Activated CD4-positive, alpha-beta T cell treated with anti-CD3 and anti-CD28 coated beads, Interleukin-2, amount 50 U/mL, for 48 hours (primary cell): ENCODE measurements around the gene MAPKAPK5.
A peak's percentile ranks its signal among the peaks of the same experiment; 100 is the strongest.
"Not testable (repeated sequence)": the region's sequence is repeated elsewhere in the genome, so short reads cannot be mapped to it uniquely, and the experiment has no call there.

Experiments used
- DNase-seq, 2 experiments: peaks; one replicate each; pipeline ENCODE4 v3.0.0-alpha.2; 2020

Gene MAPKAPK5

GRCh38 chr12:111841750-111842555, at the start of gene MAPKAPK5:
TSS of gene MAPKAPK5 (plus strand) at chr12:111842228. CDS start at chr12:111842734, 506 bp downstream.
- DNase-seq, result peak; percentile 97 to 98

GRCh38 chr12:111792856-111793235, 49.2 kb upstream of the MAPKAPK5 start:
- no peak for DNase-seq

GRCh38 chr12:111798182-111798581, 43.8 kb upstream of the MAPKAPK5 start:
- DNase-seq, result no peak

GRCh38 chr12:111799758-111800157, 42.3 kb upstream of the MAPKAPK5 start:
- no peak for DNase-seq

- no peak for DNase-seq
Measured at GRCh38 chr12:111803038-111803626, 38.9 kb upstream of the MAPKAPK5 start.

- no peak for DNase-seq
Measured at GRCh38 chr12:111803851-111804250, 38.2 kb upstream of the MAPKAPK5 start.

- DNase-seq, result no peak
Measured at GRCh38 chr12:111806304-111806703, 35.7 kb upstream of the MAPKAPK5 start.

- no peak for DNase-seq
Measured at GRCh38 chr12:111807232-111807631, 34.8 kb upstream of the MAPKAPK5 start.

GRCh38 chr12:111812881-111813741, 28.9 kb upstream of the MAPKAPK5 start:
- peak; percentile 60 to 72 for DNase-seq

- DNase-seq, result no peak
Measured at GRCh38 chr12:111816065-111816615, 25.9 kb upstream of the MAPKAPK5 start.

GRCh38 chr12:111816898-111817297, 25.1 kb upstream of the MAPKAPK5 start:
- DNase-seq, result not testable (repeated sequence)

- DNase-seq, result no peak
Measured at GRCh38 chr12:111818340-111818739, 23.7 kb upstream of the MAPKAPK5 start.

GRCh38 chr12:111819191-111820158, 22.6 kb upstream of the MAPKAPK5 start:
- no peak for DNase-seq

- not testable (repeated sequence) for DNase-seq
Measured at GRCh38 chr12:111820828-111821227, 21.2 kb upstream of the MAPKAPK5 start.

- no peak for DNase-seq
Measured at GRCh38 chr12:111822886-111823285, 19.1 kb upstream of the MAPKAPK5 start.

GRCh38 chr12:111823891-111824290, 18.1 kb upstream of the MAPKAPK5 start:
- no peak for DNase-seq

GRCh38 chr12:111824312-111824711, 17.7 kb upstream of the MAPKAPK5 start:
- DNase-seq, result not testable (repeated sequence)

- no peak for DNase-seq
Measured at GRCh38 chr12:111825509-111825908, 16.5 kb upstream of the MAPKAPK5 start.

- DNase-seq, result no peak
Measured at GRCh38 chr12:111826316-111826715, 15.7 kb upstream of the MAPKAPK5 start.

- no peak for DNase-seq
Measured at GRCh38 chr12:111826992-111827391, 15.0 kb upstream of the MAPKAPK5 start.

GRCh38 chr12:111827907-111828306, 14.1 kb upstream of the MAPKAPK5 start:
- DNase-seq, result no peak
